ENCODE measurements around the gene PRDM16.

PRDM16 gene

DNA sequence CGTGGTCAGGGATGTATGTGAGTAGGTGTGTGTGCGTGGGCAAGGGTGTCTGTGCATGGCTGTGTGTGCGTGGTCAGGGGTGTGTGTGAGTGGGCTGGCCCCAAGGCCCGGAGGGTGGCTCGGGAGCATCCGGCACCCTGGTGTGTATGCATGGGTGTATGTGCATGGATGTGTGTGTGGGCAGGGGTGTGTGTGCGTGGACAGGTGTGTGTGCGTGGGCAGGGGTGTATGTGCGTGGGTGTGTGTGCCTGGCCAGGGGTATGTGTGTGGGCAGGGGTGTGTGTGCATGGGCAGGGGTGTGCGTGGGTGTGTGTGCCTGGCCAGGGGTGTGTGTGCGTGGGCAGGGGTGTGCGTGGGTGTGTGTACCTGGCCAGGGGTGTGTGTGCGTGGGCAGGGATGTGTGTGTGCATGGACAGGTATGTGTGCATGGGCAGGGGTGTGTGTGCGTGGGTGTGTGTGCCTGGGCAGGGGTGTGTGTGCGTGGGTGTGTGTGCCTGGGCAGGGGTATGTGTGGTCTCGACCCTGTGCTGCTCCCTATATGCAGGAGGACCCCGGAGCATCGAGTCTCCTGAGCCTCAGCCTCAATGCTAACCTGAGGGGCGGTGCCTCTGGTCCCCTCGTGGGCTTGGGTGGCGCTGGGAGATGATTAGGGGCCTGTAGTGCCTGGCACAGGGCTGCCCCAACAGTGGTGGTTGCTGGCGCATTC lies 401.8 kb downstream of the PRDM16 start:
- TF ChIP-seq, protein P1, sequence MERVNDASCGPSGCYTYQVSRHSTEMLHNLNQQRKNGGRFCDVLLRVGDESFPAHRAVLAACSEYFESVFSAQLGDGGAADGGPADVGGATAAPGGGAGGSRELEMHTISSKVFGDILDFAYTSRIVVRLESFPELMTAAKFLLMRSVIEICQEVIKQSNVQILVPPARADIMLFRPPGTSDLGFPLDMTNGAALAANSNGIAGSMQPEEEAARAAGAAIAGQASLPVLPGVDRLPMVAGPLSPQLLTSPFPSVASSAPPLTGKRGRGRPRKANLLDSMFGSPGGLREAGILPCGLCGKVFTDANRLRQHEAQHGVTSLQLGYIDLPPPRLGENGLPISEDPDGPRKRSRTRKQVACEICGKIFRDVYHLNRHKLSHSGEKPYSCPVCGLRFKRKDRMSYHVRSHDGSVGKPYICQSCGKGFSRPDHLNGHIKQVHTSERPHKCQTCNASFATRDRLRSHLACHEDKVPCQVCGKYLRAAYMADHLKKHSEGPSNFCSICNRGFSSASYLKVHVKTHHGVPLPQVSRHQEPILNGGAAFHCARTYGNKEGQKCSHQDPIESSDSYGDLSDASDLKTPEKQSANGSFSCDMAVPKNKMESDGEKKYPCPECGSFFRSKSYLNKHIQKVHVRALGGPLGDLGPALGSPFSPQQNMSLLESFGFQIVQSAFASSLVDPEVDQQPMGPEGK (CRISPR knock-in tag; IDR thresholded peaks at IDR 0.05; ENCODE audit: borderline replicate concordance), result no peak
- no peak for TF ChIP-seq BACH2 (CRISPR knock-in tag; IDR thresholded peaks at IDR 0.05; ENCODE audit: borderline replicate concordance)
- TF ChIP-seq ESRRG (CRISPR knock-in tag; IDR thresholded peaks at IDR 0.05), result no peak
- TF ChIP-seq, protein P2, sequence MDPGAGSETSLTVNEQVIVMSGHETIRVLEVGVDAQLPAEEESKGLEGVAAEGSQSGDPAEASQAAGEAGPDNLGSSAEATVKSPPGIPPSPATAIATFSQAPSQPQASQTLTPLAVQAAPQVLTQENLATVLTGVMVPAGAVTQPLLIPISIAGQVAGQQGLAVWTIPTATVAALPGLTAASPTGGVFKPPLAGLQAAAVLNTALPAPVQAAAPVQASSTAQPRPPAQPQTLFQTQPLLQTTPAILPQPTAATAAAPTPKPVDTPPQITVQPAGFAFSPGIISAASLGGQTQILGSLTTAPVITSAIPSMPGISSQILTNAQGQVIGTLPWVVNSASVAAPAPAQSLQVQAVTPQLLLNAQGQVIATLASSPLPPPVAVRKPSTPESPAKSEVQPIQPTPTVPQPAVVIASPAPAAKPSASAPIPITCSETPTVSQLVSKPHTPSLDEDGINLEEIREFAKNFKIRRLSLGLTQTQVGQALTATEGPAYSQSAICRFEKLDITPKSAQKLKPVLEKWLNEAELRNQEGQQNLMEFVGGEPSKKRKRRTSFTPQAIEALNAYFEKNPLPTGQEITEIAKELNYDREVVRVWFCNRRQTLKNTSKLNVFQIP (CRISPR knock-in tag; IDR thresholded peaks at IDR 0.05; ENCODE audit: borderline replicate concordance, low read depth), result no peak
- TF ChIP-seq, protein P3, sequence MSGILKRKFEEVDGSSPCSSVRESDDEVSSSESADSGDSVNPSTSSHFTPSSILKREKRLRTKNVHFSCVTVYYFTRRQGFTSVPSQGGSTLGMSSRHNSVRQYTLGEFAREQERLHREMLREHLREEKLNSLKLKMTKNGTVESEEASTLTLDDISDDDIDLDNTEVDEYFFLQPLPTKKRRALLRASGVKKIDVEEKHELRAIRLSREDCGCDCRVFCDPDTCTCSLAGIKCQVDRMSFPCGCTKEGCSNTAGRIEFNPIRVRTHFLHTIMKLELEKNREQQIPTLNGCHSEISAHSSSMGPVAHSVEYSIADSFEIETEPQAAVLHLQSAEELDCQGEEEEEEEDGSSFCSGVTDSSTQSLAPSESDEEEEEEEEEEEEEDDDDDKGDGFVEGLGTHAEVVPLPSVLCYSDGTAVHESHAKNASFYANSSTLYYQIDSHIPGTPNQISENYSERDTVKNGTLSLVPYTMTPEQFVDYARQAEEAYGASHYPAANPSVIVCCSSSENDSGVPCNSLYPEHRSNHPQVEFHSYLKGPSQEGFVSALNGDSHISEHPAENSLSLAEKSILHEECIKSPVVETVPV (CRISPR knock-in tag; IDR thresholded peaks at IDR 0.05), result no peak
- TF ChIP-seq PPARA (CRISPR knock-in tag; IDR thresholded peaks at IDR 0.05; ENCODE audit: borderline replicate concordance), result no peak
- no peak for TF ChIP-seq TOX (CRISPR knock-in tag; IDR thresholded peaks at IDR 0.05; ENCODE audit: borderline replicate concordance)
- TF ChIP-seq SNAI2 (CRISPR knock-in tag; IDR thresholded peaks at IDR 0.05), result no peak
- no peak for TF ChIP-seq ZNF8 (CRISPR knock-in tag; IDR thresholded peaks at IDR 0.05)
- TF ChIP-seq ZNF565 (CRISPR knock-in tag; conservative IDR thresholded peaks at IDR 0.05; ENCODE audit: low read depth), result no peak
- TF ChIP-seq ZFP30 (CRISPR knock-in tag; IDR thresholded peaks at IDR 0.05), result no peak
- TF ChIP-seq, protein P4, sequence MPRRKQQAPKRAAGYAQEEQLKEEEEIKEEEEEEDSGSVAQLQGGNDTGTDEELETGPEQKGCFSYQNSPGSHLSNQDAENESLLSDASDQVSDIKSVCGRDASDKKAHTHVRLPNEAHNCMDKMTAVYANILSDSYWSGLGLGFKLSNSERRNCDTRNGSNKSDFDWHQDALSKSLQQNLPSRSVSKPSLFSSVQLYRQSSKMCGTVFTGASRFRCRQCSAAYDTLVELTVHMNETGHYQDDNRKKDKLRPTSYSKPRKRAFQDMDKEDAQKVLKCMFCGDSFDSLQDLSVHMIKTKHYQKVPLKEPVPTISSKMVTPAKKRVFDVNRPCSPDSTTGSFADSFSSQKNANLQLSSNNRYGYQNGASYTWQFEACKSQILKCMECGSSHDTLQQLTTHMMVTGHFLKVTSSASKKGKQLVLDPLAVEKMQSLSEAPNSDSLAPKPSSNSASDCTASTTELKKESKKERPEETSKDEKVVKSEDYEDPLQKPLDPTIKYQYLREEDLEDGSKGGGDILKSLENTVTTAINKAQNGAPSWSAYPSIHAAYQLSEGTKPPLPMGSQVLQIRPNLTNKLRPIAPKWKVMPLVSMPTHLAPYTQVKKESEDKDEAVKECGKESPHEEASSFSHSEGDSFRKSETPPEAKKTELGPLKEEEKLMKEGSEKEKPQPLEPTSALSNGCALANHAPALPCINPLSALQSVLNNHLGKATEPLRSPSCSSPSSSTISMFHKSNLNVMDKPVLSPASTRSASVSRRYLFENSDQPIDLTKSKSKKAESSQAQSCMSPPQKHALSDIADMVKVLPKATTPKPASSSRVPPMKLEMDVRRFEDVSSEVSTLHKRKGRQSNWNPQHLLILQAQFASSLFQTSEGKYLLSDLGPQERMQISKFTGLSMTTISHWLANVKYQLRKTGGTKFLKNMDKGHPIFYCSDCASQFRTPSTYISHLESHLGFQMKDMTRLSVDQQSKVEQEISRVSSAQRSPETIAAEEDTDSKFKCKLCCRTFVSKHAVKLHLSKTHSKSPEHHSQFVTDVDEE (CRISPR knock-in tag; IDR thresholded peaks at IDR 0.05), result no peak
- no peak for TF ChIP-seq RARB (CRISPR knock-in tag; IDR thresholded peaks at IDR 0.05)
- no peak for TF ChIP-seq GLIS3 (CRISPR knock-in tag; IDR thresholded peaks at IDR 0.05)
- no peak for TF ChIP-seq CSDC2 (CRISPR knock-in tag; IDR thresholded peaks at IDR 0.05)
- TF ChIP-seq ZNF70 (CRISPR knock-in tag; IDR thresholded peaks at IDR 0.05), result no peak
- TF ChIP-seq TCF4 (CRISPR knock-in tag; IDR thresholded peaks at IDR 0.05; ENCODE audit: borderline replicate concordance), result no peak
- no peak for TF ChIP-seq ARNTL (CRISPR knock-in tag; IDR thresholded peaks at IDR 0.05; ENCODE audit: borderline replicate concordance, low read depth)
- ATAC-seq, result no peak

DNA sequence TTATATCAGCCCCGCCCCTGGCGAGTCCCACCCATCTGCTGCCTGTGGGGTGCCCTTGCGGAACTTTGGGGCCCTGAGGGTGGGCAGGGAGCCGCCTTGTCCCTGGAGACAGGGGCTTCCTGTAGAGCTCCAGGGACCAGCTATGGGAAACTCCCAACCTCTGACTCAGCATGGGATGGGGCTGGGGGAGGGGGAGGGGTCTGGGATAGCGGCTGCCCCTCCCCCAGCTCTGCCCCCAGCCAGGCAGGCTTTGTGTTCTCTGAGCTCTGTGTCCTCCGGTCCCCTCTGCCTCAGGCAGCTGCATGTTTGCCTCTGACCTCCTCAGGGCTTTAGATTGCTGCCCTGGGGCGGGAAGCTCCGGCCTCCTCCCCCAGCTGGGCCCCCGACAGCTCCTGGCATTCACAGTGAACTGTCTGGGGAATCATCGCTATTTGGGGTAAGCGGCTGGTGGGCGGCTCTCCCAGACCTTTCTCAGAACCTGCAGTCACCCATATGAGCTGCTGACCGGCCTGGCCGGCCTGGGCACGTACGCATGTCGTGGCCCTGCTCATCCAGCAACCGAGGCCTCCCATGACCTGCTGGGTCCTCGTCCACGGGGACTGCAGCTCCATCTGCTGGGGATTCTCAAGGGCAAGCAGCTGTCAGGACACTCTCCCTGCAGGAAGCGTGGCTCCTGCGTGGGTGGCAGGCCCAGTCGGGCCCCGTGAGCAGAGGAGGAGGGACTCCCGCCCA lies 402.5 kb downstream of the PRDM16 start:
- TF ChIP-seq BACH2 (CRISPR knock-in tag; IDR thresholded peaks at IDR 0.05; ENCODE audit: borderline replicate concordance) (no peak), ZFP30 (CRISPR knock-in tag; IDR thresholded peaks at IDR 0.05) (no peak)
- TF ChIP-seq, protein P5, sequence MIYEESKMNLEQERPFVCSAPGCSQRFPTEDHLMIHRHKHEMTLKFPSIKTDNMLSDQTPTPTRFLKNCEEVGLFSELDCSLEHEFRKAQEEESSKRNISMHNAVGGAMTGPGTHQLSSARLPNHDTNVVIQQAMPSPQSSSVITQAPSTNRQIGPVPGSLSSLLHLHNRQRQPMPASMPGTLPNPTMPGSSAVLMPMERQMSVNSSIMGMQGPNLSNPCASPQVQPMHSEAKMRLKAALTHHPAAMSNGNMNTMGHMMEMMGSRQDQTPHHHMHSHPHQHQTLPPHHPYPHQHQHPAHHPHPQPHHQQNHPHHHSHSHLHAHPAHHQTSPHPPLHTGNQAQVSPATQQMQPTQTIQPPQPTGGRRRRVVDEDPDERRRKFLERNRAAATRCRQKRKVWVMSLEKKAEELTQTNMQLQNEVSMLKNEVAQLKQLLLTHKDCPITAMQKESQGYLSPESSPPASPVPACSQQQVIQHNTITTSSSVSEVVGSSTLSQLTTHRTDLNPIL (CRISPR knock-in tag; IDR thresholded peaks at IDR 0.05; ENCODE audit: low read depth), result no peak

More for the DNA sequence above, 402.5 kb downstream of the PRDM16 start:
- peak; percentile 57 for ATAC-seq
